NCI-H1417 (cell line): ENCODE results near the gene TMEM204.

Source experiments
- DNase-seq, 3 experiments: peaks; one replicate each; lab custom pipeline; 2025; lab: John Stamatoyannopoulos, UW

TMEM204 gene

GRCh38 chr16:1538804-1539520 lies 5.5 kb downstream of the TMEM204 start:
- no peak for DNase-seq

GRCh38 chr16:1539720-1540555 lies 6.5 kb downstream of the TMEM204 start:
- DNase-seq, result no peak

- no peak for DNase-seq
Measured at GRCh38 chr16:1540556-1540855, 7.0 kb downstream of the TMEM204 start.

- DNase-seq, result no peak
Measured at GRCh38 chr16:1541293-1542165, 8.1 kb downstream of the TMEM204 start.

- DNase-seq, result no peak
Measured at GRCh38 chr16:1542166-1542500, 8.7 kb downstream of the TMEM204 start.

GRCh38 chr16:1542533-1542932 lies 9.1 kb downstream of the TMEM204 start:
- DNase-seq, result no peak

GRCh38 chr16:1543085-1543896 lies 9.8 kb downstream of the TMEM204 start:
- DNase-seq, result peak in 2 of 3 experiments; percentile 17 to 84

GRCh38 chr16:1545044-1546040 lies 11.9 kb downstream of the TMEM204 start:
- DNase-seq, result no peak

GRCh38 chr16:1546430-1546829 lies 13.0 kb downstream of the TMEM204 start:
- no peak for DNase-seq

- DNase-seq, result no peak
Measured at GRCh38 chr16:1548233-1548632, 14.8 kb downstream of the TMEM204 start.

- DNase-seq, result no peak
Measured at GRCh38 chr16:1548727-1549126, 15.3 kb downstream of the TMEM204 start.

GRCh38 chr16:1550069-1550468 lies 16.6 kb downstream of the TMEM204 start:
- DNase-seq, result no peak

GRCh38 chr16:1550696-1551095 lies 17.2 kb downstream of the TMEM204 start:
- no peak for DNase-seq

- no peak for DNase-seq
Measured at GRCh38 chr16:1551166-1551565, 17.7 kb downstream of the TMEM204 start.

GRCh38 chr16:1552129-1552528 lies 18.7 kb downstream of the TMEM204 start:
- no peak for DNase-seq

GRCh38 chr16:1553946-1554825 lies 20.7 kb downstream of the TMEM204 start:
- no peak for DNase-seq

GRCh38 chr16:1554826-1555445 lies 21.5 kb downstream of the TMEM204 start:
- DNase-seq, result no peak

- DNase-seq, result no peak
Measured at GRCh38 chr16:1556254-1556653, 22.8 kb downstream of the TMEM204 start.

GRCh38 chr16:1557074-1557473 lies 23.6 kb downstream of the TMEM204 start:
- DNase-seq, result no peak
